A549 (cell line): ENCODE results near the gene CDH22.

Source experiments
- MAFK ChIP-seq: fragments of 450-650 bp; IDR thresholded peaks from 2 replicates; pipeline ENCODE4 v1.6.1; 2014; ENCODE audit not compliant: partially characterized antibody
- NR3C1 ChIP-seq: fragments of >200 bp; sonication (Bioruptor Twin); formaldehyde crosslinking; IDR thresholded peaks from 3 replicates; pipeline ENCODE4 v1.6.1; 2017
- POLR2A ChIP-seq: IDR thresholded peaks from 2 replicates; pipeline ENCODE4 v1.6.1; 2012; ENCODE audit warnings: mild to moderate bottlenecking, low read length
- TF ChIP-seq, protein P1 (sequence below): fragments of 200-600 bp; sonication (generic); IDR thresholded peaks from 2 replicates; pipeline ENCODE4 v1.6.1; 2016; ENCODE audit warnings: antibody characterized with exemption, mild to moderate bottlenecking, moderate library complexity
- TF ChIP-seq, protein P2 (sequence below): fragments of >200 bp; sonication (Bioruptor Twin); formaldehyde crosslinking; IDR thresholded peaks from 3 replicates; pipeline ENCODE4 v1.5.1; 2016

DNA sequence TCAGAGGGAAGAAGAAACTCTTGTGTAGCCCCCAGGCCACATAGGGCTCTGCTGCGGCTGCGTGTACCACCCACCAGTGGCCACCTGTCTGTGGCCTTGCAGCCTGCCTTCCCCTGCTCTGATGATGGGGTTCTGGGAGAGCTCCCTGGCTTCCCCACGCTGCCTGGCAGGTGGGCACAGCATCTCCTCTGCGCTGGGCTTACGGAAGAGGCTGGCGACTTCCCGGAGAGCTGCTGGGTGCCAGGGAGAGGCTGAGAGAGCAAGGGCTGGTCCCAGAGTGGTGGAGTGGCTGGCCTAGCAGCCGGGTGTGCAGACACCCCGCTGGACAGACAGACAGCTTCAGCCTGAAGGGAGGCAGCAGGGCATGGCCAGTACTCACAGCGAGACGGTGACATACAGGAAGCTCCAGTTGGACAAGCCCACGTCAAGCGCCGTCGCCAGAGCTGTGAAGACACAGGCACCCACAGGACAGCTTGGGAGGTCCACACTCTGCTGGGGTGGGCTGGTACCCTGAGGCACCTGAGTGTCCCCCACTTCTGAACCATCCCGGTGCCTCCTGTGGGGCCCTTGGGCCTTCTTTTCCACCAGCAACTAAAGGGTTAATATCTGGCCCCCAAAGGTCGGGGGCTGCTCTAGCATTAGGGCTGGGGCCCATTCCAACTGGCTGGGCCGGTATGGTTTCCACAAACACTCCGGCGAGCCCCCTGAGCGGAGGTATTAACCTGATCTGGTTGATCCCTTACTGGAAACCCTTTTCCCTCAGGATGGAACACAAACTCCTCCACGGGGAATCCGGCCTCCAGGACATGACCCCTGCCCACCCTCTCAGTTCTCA is 48.1 kb upstream of the CDH22 start:
- TF ChIP-seq, protein P1, sequence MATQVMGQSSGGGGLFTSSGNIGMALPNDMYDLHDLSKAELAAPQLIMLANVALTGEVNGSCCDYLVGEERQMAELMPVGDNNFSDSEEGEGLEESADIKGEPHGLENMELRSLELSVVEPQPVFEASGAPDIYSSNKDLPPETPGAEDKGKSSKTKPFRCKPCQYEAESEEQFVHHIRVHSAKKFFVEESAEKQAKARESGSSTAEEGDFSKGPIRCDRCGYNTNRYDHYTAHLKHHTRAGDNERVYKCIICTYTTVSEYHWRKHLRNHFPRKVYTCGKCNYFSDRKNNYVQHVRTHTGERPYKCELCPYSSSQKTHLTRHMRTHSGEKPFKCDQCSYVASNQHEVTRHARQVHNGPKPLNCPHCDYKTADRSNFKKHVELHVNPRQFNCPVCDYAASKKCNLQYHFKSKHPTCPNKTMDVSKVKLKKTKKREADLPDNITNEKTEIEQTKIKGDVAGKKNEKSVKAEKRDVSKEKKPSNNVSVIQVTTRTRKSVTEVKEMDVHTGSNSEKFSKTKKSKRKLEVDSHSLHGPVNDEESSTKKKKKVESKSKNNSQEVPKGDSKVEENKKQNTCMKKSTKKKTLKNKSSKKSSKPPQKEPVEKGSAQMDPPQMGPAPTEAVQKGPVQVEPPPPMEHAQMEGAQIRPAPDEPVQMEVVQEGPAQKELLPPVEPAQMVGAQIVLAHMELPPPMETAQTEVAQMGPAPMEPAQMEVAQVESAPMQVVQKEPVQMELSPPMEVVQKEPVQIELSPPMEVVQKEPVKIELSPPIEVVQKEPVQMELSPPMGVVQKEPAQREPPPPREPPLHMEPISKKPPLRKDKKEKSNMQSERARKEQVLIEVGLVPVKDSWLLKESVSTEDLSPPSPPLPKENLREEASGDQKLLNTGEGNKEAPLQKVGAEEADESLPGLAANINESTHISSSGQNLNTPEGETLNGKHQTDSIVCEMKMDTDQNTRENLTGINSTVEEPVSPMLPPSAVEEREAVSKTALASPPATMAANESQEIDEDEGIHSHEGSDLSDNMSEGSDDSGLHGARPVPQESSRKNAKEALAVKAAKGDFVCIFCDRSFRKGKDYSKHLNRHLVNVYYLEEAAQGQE, result no peak
- TF ChIP-seq MAFK, result no peak
- TF ChIP-seq, protein P2, sequence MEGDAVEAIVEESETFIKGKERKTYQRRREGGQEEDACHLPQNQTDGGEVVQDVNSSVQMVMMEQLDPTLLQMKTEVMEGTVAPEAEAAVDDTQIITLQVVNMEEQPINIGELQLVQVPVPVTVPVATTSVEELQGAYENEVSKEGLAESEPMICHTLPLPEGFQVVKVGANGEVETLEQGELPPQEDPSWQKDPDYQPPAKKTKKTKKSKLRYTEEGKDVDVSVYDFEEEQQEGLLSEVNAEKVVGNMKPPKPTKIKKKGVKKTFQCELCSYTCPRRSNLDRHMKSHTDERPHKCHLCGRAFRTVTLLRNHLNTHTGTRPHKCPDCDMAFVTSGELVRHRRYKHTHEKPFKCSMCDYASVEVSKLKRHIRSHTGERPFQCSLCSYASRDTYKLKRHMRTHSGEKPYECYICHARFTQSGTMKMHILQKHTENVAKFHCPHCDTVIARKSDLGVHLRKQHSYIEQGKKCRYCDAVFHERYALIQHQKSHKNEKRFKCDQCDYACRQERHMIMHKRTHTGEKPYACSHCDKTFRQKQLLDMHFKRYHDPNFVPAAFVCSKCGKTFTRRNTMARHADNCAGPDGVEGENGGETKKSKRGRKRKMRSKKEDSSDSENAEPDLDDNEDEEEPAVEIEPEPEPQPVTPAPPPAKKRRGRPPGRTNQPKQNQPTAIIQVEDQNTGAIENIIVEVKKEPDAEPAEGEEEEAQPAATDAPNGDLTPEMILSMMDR, result no peak
- no peak for TF ChIP-seq NR3C1
- no peak for TF ChIP-seq POLR2A
